HUES64 (cell line): ENCODE data around the gene TAS1R2.

Experiments used
- H3K27ac ChIP-seq: 2 replicates; pipeline ENCODE4 v1.7.0; 2013; ENCODE audit warnings: low read depth, low read length, inconsistent platforms
- H3K27me3 ChIP-seq: 2 replicates; pipeline ENCODE4 v1.6.1; 2013; ENCODE audit warnings: mild to moderate bottlenecking, low read length; ENCODE audit not compliant: insufficient read depth
- H3K36me3 ChIP-seq: 2 replicates; pipeline ENCODE4 v1.6.1; 2013; ENCODE audit warnings: mild to moderate bottlenecking, low read length; ENCODE audit not compliant: insufficient read depth
- H3K4me1 ChIP-seq: 2 replicates; pipeline ENCODE4 v1.6.1; 2013; ENCODE audit warnings: mild to moderate bottlenecking, low read length, moderate library complexity; ENCODE audit not compliant: insufficient read depth
- H3K4me3 ChIP-seq: 2 replicates; pipeline ENCODE4 v1.5.1; 2013; ENCODE audit warnings: mild to moderate bottlenecking, low read length, moderate library complexity
- H3K9ac ChIP-seq: 2 replicates; pipeline ENCODE4 v1.6.1; 2013; ENCODE audit warnings: mild to moderate bottlenecking, low read depth, low read length
- H3K9me3 ChIP-seq: 2 replicates; pipeline ENCODE4 v1.6.1; 2013; ENCODE audit warnings: low read depth, low read length; ENCODE audit not compliant: insufficient read depth
- WGBS: fragments of 150-250, 120-280 bp; methylation state at CpG from one replicate; pipeline ENCODE4 v1.1.7; 2013; ENCODE audit warnings: missing lambda C conversion rate; 5-methylcytosine and 5-hydroxymethylcytosine counted together

TAS1R2 gene

DNA sequence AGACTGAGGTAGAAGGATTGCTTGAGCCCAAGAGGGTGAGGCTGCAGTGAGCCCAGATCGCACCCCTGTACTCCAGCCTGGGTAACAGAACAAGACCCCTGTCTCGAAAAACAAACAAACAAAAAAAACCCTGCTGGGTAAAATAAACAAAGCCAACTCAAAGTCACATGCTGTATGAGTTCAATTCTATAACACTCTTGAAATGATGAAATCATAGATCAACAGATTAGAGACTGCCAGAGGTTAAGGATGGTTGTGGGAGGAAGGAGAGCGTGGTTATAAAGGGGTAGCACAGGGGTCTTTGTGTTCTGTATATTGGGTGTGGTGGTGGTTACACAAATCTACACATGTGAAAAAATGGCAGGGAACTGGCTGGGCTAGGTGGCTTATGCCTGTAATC is 62.5 kb downstream of the TAS1R2 start:
- Histone ChIP-seq H3K9ac (no peak overlapping the region), H3K27me3 (no peaks in the 10 kb centered on the region), H3K27ac (no peak overlapping the region), H3K9me3 (no peaks in the 10 kb centered on the region), H3K36me3 (no peaks in the 10 kb centered on the region), H3K4me1 (peaks cover 13% of the 10 kb centered on the region), H3K4me3 (no peak overlapping the region)
- WGBS, result 89% methylated on average over 3 of the region's 3 CpGs

DNA sequence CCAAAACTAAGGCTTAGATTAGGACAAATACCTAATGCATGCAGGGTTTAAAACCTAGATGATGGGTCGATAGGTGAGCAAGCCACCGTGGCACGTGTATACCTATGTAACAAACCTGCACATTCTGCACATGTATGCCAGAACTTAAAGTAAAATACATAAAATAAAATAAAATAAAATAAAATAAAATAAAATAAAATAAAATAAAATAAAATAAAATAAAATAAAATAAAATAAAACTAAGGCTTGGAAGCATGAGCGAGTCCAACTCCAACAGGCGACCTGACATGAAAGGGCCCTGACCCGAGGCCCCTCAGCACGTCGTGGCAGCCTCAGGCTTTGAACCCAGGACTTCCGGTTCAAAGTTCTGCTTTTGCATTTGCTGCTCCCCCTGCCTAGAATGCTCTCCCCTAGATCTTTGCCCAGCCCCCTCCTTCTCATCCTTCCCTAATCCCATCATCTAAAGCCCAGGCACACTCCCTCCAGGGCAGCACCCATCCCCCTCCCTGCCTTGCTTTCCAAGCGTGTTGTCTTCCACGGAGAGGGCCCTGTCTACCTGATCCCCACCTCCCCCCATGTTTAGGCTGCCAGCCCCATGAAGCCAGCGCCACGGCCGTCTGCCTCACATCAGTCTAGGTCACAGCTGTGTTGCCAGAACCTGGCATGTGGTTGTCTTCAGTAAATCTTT is 64.3 kb downstream of the TAS1R2 start:
- no peaks in the 10 kb centered on the region for H3K27me3 ChIP-seq

DNA sequence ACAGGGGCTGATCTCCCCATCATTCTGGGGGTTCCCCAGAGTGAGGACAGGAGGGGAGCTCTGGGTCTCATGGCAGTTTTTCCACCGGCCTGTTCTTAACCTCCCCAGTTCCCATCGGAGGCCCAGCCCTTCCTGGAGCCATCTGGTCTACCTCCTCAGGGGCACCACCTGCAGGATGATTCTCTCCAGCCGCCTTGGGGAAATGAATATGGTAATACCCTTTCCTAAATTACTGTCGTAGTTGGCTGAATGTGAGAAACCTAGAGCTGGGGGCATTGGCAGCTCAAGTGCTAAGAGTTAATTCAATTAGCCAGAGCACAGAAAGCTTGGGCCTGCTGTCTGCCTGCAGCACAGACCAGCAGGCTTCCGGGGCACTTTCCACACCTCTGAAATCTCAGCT is 64.9 kb downstream of the TAS1R2 start:
- Histone ChIP-seq H3K9me3 (no peaks in the 10 kb centered on the region), H3K9ac (no peak overlapping the region), H3K27me3 (no peaks in the 10 kb centered on the region), H3K36me3 (no peaks in the 10 kb centered on the region), H3K27ac (no peak overlapping the region), H3K4me3 (no peak overlapping the region), H3K4me1 (peaks cover 13% of the 10 kb centered on the region)
- WGBS, result 21% methylated on average over 5 of the region's 5 CpGs

More for the DNA sequence above, 64.3 kb downstream of the TAS1R2 start:
- 62% methylated on average over 14 of the region's 14 CpGs for WGBS
- no peak overlapping the region for H3K27ac ChIP-seq
- no peaks in the 10 kb centered on the region for H3K9me3 ChIP-seq
- no peak overlapping the region; the same call in 1 of the 2 replicates for H3K9ac ChIP-seq
- H3K36me3 ChIP-seq, result no peaks in the 10 kb centered on the region
- no peak overlapping the region for H3K4me3 ChIP-seq
- H3K4me1 ChIP-seq, result peaks cover 13% of the 10 kb centered on the region

GRCh38 chr1:18794051-18794450 is 65.4 kb downstream of the TAS1R2 start:
- H3K4me1 ChIP-seq, result peaks cover 13% of the 10 kb centered on the region
- H3K9me3 ChIP-seq, result no peaks in the 10 kb centered on the region
- no peaks in the 10 kb centered on the region for H3K27me3 ChIP-seq
- 85% methylated on average over 9 of the region's 10 CpGs for WGBS
- no peaks in the 10 kb centered on the region for H3K36me3 ChIP-seq
- no peak overlapping the region for H3K27ac ChIP-seq
- H3K9ac ChIP-seq, result no peak overlapping the region
- no peak overlapping the region for H3K4me3 ChIP-seq

DNA sequence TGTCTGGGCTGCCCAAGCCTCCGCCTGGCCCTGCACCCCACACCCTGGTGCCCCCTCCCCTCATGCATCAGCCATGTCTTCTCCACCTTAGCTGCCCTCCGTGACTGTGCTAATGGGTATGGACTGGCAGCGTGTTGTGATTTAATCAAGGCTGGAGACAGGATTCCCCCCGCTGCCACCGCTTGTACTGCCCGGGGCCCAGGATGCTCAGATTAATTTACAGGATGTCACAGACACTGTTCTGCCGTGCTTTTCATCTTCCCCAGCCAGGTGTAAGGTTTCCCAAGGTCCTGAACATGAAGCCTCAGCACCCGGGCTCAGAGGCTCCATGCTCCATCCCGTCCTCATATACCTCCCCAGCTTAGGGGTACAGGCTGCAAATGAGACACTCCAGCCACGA is 66.3 kb downstream of the TAS1R2 start:
- H3K36me3 ChIP-seq, result no peaks in the 10 kb centered on the region
- peaks cover 13% of the 10 kb centered on the region for H3K4me1 ChIP-seq
- WGBS, result 92% methylated on average over 10 of the region's 10 CpGs
- no peak overlapping the region for H3K9ac ChIP-seq
- H3K27ac ChIP-seq, result no peak overlapping the region
- H3K4me3 ChIP-seq, result no peak overlapping the region
- H3K9me3 ChIP-seq, result no peaks in the 10 kb centered on the region
- H3K27me3 ChIP-seq, result no peaks in the 10 kb centered on the region

GRCh38 chr1:18792747-18793146 is 66.7 kb downstream of the TAS1R2 start:
- 93% methylated on average over 2 of the region's 3 CpGs for WGBS
- no peaks in the 10 kb centered on the region for H3K27me3 ChIP-seq
- no peaks in the 10 kb centered on the region for H3K9me3 ChIP-seq
- no peaks in the 10 kb centered on the region for H3K36me3 ChIP-seq
- H3K9ac ChIP-seq, result no peak overlapping the region
- H3K4me1 ChIP-seq, result peaks cover 13% of the 10 kb centered on the region
- no peak overlapping the region for H3K27ac ChIP-seq
- no peak overlapping the region for H3K4me3 ChIP-seq
